Stimulated activated CD4-positive, alpha-beta T cell treated with anti-CD3 and anti-CD28 coated beads, Interleukin-2, amount 100 ng/mL, for 4 hours (primary cell): ENCODE measurements around the gene FBH1.
A peak's percentile ranks its signal among the peaks of the same experiment; 100 is the strongest.
"Not testable (repeated sequence)": the region's sequence is repeated elsewhere in the genome, so short reads cannot be mapped to it uniquely, and the experiment has no call there.

ENCODE experiments used
- DNase-seq: peaks from one replicate; pipeline ENCODE4 v3.0.0-alpha.2; 2020; ENCODE audit warnings: low read depth

Gene FBH1

DNA sequence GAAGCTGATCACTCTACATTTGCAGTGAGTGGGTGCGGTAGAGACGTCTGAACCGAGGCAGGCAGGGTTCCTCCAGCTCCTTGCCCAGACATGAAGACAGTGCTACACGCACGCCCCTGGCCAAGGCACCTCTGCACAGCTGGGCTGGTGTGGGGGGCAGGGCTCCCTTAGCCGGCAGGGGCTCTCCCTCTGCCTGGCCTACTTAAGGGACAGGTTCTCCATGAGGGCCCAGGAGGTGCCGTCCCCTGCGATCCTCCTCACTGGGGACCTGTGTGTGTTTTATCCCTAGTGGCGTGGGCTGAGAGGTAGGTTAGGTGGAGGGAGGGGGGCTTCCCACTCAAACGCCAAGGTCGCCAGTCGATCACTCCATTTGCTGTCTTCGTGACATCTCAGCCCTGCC is 52.0 kb downstream of the FBH1 start:
- DNase-seq: no peak

DNA sequence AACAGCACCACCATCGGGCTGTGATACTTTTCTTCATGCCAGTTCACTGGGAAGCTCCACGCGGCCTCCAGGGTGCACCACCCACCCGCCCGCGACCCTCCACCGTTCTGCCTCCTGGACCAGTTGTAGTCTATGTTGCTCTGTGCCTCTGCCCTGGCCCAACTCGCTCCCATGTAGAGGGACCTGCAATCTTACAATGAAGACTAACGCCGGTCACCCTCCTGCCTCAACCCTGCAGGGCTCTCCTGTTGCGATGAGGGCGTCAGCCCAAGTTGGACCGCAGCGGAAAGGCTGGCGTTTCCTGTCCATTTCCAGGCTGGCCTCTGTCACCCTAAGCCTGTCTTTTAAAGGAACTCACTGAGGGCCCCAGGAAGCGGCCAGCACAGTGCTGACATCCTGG is 52.4 kb downstream of the FBH1 start:
- no peak for DNase-seq

DNA sequence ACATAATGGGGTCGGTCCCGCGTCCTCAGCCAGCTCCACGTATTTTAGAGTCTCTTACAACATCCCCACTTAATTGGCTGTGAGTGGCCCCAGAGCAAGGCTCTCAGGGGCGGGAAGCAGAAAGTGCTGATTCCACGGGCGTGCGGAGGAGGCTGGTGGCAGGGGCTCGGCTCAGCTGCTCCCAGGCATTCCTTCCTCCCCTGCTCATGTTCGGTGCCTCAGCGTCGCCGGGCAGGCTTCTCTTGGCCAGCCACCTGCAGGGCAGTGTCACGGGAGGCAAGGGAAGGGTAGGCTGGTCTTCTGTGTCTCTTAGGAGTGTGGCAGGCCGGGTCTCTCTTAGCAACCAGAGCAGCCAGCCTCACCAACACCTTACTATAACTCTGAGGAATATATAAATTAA is 53.5 kb downstream of the FBH1 start:
- no peak for DNase-seq

DNA sequence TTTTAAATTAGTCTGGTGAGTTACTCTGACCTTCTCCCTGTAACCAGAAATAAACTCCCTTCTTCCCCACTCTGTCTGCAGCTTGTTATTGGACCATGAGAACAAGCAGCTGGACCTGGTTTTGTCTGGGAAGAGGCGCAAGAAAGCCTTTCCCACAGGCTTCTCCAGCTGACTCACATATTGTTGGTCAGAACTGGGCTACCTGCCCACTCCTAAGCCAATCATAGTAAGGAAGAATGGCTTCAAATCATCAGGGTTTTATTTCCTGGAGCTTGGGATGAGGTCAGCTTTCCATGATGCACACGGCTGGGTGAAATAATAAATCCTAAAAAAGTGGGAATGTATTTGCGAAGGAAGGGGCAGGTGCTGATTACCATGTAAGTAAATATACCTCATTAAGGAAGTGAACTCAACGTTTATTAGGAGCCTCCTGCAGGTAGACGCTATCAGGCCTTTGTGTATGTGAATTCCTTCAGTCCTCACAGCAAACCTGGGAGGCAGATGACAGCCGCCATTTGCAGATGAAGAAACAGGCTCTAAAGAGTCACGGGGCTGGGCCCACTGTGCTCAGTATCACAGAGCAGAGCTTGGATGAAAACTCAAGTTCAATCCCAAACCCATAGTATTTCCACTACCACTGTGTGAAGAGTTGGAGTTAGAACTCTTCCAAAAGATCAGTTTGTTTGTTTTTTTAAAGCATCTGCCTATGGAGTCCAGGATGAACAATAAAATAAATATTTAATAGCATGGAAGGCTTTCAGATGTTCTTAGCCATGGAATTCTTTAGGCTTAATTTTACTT is 54.5 kb downstream of the FBH1 start:
- no peak for DNase-seq

DNA sequence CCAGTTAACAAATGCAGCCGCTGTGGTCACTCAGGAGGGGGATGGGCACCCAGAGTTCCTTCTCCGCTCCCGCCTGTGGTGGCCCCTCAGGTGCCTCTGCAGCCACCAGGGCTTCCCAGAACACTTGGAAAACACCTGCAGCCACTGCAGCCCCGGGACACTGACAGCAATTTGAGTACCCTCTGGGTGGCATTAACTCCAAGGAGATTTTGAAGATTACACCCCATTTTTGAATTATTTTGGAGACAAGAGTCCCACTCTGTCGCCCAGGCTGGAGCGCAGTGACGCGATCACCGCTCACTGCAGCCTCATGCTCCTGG is 55.1 kb downstream of the FBH1 start:
- DNase-seq: no peak

DNA sequence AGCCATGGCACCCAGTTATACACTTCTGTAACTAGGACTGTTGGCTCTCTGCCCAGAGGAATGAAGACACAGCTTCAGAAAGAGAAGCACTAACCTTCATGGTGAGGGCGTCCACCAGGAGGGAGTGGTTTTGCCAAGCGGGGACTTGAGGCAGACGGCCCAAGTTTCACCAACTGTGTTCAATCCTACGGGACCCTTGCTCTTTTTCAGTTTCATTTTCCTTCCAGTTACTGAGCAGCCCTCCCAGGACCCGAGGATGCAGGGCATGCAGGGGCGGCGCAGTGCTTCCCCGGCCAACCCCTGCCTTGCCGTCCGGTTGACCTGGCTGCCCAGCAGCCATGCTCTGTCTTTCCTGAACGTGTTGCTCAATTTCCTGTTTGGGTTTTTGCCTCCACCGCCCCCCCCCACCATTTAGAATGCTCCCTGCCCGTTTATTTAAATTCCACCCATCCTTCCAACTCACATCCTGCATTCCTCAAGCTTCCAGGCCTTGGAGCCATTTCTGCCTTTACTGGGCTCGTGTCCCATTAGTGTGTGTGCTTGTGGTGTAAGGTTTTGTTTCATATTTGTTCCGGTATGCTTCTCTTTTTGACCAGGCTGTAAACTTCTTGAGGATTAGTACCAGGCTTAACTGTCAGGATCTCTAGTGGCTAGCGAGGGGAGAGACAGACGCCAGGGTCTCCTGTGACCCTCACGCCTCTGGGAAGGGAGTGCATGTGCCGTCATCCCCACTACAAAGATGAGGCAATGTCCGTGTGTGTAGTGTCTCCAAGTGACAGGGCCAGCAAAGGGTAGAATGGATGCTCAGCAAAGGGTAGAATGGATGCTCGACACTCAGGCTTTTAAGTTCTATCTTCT is 55.7 kb downstream of the FBH1 start:
- DNase-seq: no peak

DNA sequence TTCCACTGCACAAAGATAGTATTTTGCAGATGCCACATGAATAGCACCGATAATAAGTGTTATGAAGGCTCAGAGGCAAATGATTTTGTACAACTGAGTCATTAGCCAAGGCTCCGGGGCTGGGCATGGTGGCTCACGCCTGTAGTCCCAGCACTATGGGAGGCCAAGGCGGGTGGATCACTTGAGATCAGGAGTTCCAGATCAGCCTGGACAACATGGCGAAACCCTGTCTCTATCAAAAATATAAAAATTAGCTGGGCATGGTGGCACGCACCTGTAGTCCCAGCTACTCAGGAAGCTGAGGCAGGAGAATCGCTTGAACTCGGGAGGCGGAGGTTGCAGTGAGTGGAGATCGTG is 56.4 kb downstream of the FBH1 start:
- DNase-seq: not testable (repeated sequence)

DNA sequence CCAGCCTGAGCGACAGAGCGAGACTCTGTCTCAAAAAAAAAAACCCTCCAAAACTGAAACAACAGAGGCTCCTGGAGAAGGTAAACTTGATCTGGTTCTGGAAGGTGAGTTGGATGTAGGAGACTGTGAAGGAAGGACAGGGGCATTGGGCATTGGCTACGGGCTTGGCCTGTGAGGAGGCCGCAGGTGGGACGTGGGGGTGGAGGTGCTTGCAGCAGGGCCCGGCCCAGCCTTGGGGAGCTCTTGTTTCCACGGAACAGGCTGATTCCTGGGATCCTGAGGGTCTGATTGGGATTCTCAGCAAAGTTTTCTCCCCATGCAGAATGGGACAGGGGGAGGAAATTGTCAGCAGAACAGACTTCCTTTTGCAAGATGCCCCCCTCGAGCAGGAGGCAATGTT is 56.7 kb downstream of the FBH1 start:
- DNase-seq: no peak

DNA sequence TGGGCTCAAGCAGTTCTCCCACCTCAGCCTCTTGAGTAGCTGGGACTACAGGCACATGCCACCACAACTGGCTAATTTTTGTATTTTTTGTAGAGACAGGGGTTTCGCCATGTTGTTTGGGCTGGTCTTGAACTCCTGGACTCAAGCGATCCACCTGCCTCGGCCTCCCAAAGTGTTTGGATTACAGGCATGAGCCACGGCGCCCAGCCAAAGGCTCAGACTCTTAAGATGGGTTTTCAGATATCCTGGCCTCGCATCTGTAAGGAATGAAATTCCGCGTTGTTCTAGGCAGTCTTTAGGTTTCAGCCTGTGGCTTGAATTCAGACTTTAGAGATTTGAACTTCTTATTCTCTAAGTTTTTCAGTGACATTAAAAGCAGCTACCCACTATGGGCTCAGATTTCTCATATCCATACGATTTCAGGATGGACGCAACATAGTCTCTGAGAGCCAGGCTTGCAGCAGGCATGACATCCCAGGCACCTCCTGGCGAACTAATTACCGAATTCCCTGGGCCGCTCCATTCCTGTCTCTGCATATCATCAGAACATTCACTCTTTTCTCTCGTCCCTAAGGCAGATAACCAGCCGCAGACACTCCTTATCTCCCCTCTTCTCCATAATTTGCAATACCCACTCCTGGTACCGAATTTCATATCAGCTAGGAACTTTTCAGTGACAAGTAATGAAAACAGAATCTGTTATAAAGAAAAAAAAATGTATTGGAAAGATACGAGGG is 57.6 kb downstream of the FBH1 start:
- DNase-seq: no peak

DNA sequence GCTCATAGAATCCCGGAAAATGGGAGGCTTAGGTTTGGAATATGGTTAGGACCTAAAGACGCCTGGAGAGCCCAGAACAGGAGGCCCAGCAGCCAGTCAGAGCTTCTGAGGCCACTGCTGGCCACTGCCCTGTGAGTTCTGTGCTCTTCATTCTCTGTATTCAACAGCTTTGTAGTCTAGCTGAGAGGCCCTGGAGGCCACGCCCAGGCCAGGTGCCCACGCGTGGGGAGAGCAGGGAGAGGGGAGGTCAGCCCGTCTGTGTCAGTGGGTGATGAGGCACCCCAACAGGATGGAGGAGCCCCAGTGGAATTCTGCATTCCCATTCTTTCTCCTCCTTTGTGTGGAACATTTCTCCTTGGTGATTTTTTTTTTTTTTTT is 58.2 kb downstream of the FBH1 start:
- no peak for DNase-seq

DNA sequence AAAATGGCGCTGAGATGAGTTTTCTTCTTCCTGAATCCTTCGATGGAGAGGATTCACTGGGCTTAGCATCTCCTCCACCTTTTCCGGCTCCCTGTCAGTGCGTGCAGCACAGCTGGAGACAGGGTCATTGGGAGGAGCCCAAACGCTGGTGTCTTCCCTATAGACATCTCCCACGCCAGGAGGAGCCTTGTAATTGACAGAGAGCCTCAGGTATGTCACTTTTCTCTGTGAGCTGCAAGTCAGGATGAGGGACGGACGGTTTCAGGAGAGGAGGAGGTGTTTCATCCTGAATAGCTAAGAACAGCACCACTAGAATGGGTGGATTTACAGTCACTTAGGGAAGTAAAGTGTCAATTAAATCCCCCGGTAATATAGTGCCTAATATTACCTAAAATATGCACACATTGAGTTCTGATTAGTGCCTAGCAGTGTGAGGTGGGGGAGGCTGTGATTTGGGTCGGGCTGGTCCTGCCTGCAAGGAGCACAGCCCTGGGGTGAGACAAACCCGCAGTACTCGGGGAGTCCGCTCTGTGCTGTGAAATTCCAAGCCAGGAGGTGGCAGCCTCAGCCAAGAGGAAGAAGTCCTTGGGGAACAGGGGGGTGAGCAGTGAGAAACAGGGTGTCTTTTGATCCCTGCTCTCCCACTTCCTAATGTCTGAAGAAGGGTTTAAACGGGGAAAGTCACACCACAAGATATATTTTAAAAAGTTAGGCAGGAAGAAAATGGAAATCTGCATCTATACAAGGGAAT is 59.1 kb downstream of the FBH1 start:
- DNase-seq: peak; percentile 6

DNA sequence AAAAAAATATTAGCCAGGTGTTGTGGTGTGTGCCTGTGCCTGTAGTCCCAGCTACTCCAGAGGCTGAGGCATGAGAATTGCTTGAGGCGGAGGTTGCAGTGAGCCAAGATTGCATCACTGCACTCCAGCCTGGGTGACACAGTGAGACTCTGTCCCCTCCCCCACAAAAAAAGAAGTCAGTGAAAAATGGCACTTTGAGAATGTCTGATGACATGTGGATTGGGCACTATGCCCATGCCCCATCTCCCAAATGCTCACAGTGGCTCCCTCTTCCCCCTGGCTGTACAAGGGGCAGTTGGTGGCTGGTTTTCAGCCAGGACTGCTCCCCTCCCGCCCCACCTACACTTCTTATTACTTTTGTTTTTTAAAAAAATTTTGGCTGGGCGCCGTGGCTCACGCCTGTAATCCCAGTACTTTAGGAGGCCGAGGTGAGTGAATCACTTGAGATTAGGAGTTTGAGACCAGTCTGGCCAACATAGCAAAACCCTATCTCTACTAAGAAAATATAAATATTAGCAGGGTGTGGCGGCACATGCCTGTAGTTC is 61.2 kb downstream of the FBH1 start:
- DNase-seq: no peak

DNA sequence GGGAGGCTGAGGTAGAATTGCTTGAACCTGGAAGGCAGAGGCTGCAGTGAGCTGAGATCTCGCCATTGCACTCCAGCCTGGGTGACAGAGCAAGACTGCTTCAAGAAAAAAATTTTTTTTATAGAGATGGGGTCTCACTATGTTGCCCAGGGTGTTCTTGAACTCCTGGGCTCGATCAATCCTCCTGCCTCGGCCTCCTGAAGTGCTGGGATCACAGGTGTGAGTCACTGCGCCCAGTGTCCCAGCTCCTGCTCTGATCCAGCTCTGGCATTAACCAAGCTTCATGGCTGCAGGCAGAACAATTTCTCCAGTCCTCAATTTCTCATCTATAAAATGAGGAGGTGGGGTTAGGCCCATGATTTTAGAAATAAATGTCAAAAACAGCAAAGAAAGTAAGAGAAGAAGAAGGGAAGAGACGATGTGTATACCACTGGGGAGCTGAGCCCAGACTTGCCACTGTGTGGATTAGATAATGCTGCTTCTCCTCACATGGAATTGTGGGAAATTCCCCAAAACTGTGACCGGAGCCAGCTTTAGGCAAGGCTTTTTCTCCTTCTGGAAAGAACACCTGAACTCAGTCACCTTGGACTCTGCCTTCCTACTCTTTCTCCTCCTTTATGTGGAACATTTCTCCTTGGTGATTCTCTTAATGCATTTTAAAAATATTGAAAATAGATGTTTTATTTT is 61.8 kb downstream of the FBH1 start:
- no peak for DNase-seq

DNA sequence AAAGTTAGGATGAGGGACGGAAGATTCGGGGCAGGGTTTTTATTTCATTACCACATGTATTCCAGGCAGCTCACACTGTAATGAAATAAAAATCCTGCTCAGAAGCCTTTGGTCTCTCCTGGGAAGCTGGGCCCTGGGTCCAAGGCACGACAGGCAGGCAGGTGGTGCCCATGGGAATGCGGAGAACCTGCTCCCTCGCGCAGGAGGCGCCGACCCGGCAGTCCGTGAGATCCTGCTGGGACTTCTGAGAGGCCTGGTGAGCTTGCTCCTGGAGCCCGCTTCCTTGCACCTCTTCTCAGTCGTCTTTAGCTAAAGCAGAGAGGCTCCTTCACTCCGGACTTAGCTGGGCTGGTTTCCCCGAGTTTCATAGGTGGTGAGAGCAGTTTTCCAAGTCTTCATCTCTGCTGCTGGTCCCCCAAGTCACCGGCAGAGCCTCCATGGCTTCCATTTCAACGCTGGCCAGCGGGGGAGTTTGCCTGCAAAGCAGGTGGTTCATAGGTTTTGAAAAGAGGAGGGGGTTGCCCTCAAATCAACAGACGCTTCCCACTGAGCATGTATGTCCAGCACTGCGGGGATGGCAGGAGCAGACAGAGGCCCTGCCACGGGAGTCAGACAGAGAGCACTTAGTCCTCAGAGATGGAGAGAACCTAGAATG is 62.8 kb downstream of the FBH1 start:
- no peak for DNase-seq

DNA sequence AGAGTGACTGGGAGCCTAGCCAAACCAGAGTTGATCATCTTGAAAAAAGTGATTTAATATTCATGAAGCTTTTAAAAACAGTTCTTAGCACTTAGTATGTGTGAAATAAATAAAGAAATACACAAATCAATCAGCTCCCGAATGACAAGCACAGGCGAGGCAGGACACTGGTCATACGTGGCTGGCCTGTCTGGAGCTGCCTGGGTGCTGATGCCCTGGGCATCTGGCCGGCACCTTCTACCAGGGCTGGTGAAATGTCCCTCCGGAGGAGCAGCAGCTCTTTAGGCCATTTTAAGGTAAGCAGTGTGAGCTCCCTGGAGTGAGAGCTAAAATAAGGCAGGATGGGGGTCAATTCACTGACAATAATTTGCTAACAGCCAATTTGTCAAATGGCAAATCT is 63.6 kb downstream of the FBH1 start:
- no peak for DNase-seq

DNA sequence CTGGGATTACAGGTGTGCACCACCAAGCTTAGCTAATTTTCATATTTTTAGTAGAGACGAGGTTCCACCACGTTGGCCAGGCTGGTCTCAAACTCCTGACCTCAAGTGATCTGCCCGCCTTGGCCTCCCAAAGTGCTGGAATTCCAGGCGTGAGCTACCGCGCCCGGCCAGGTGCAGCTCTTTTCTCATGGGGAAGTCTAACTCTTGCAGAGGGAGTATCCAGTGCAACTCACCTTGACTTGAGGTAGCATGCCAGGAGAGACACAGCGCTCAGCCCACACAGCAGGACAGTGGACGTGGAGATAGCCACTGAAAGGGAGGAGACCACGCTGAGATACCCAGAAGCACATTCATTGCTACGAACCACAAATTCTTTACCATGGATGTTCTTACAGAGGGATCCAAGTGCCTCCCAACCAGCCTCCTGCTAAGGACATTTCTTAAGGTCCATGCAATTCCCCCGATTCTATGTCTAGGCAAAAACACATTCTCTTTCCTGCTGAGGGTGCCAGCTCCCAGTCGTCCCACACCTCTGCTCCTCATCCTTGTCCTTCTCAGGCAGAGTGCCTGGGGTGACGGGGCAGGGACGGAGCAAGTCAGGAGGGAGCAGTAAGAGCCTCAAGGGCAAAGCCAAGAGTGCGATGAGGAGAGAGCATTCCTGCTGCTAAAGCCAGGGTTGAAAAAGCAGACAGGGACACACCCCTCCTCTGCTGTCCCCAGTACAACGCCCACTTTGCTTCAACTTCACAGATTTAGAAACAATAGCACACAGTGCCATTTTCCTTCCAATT is 66.3 kb downstream of the FBH1 start:
- no peak for DNase-seq

DNA sequence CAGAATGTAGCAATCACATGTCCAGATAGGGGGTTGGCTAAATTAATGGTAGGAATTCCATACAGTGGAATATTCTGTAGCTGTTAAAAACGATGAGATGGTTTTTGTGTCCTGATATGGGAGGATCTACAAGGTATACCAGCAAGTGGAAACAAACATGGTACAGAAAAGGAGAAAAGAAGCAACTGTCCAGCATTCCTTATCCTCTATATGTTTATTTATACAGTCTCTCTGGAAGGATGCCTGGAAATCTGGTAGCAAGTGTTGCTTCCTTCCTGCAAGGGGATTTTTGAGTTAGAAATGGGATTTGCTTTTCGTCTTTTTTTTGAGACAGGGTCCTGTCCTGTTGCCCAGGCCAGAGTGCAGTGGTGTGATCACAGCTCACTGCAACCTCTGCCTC is 68.0 kb downstream of the FBH1 start:
- no peak for DNase-seq

DNA sequence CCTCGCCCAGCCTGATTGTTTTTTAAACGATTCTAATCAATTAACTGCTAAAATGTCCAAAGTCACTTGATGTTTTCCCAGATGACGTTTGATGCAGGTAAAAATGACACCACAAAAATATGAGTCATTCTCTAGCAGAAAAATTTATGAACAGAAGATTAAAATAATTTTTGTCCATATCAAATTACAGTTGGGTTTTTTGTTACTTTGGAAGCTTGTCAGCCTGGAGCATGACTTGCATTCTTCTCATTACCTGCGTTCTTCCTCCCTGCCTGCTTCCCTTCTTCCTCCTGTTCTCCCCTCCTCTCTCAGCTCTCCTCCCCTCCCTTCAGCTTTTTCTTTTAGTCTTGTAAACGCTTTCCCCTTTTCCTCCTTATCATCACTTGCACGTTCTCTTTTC is 68.6 kb downstream of the FBH1 start:
- DNase-seq: no peak

DNA sequence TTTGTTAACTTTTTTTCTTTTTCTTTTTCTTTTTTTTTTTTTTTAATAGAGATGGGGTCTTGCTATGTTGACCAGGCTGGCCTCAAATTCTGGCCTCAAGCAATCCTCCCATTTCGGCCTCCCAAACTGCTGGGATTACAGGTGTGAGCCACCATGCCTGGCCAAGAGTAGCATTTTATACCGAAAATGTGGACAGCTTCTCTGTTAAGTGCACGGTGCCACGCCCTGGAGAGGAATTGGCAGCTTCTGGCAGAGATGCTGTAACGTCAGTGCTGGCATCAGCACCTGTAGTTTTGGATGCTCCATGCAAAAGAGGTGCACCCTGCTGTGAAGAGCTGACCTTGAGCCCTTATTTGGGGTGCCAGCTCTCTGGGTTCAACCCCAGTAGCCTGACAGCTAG is 69.1 kb downstream of the FBH1 start:
- no peak for DNase-seq

DNA sequence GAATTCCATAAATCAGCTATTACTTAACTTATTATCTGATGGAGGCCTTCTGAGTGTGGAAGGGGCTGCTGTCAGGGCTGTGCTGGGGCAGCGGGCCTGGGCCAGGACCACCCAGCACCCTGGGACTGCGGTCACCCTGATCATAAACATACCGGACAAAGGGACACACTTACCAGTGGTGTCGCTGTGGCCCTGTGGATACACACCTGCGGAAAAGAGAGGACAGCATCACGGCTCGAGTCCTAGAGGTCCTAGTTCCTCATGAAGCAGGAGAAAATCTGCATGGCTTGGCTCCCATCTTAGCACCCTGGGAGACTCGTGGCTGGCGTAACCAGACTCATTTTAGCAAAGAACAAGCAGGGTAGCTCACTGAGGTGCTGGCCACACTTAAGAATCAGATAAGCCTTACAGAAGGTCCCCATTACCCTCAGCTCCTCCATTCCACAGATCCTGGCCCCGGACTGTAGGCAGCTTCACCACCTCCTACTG is 69.6 kb downstream of the FBH1 start:
- DNase-seq: no peak
